Activated CD4-positive, alpha-beta T cell treated with anti-CD3 and anti-CD28 coated beads, Interleukin-2, amount 50 U/mL, for 16 hours (primary cell): Measurements from ENCODE around the gene RAB26.
"Not testable (repeated sequence)": the region's sequence is repeated elsewhere in the genome, so short reads cannot be mapped to it uniquely, and the experiment has no call there.

Experiments used
- DNase-seq: peaks from one replicate; pipeline ENCODE4 v3.0.0-alpha.2; 2020

The RAB26 gene

DNA sequence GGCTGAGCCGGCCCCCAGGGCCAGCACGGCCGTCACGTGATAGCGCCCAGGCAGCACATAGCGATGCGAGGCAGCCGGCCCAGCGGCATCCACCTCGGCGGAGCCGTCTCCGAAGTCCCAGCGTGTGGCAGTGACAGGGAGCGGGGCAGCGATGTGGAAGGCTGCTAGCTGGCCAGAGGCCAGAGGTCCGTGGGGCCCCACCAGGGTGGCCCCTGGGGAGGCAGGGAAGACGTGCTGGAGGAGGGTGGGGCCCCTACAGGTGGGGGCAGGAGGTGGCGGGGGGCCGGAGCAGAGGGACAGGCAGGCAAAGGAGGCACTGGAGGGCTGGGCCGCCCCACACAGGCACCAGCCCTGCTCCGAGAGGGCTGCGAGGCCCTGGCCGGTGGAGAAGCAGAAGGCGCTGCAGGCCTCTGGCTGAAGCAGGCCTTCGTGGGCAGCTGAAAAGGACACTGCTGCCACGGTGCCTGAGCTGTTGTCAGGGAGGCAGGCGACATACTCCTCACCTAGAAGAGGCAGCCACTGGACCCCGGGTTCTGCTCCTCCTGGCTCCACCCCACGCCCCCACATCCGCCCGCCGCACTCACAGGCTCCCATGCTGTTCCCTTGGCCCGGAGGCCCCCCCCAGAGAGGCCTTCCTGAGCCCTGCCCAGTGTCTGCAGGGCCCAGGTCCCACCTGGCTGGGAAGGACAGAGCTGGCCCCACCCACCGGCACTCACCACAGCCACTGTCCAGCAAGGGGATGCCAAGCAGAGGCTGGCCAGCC is 30.3 kb upstream of the RAB26 start:
- DNase-seq = not testable (repeated sequence)

- peak; percentile 26 for DNase-seq
Observed at GRCh38 chr16:2121325-2121724, 27.1 kb upstream of the RAB26 start.

- no peak for DNase-seq
Observed at GRCh38 chr16:2121853-2122252, 26.6 kb upstream of the RAB26 start.

- DNase-seq = no peak
Observed at GRCh38 chr16:2122429-2122828, 26.0 kb upstream of the RAB26 start.

- DNase-seq = not testable (repeated sequence)
Observed at GRCh38 chr16:2122934-2123683, 25.3 kb upstream of the RAB26 start.

- not testable (repeated sequence) for DNase-seq
Observed at GRCh38 chr16:2123706-2124376, 24.6 kb upstream of the RAB26 start.

DNA sequence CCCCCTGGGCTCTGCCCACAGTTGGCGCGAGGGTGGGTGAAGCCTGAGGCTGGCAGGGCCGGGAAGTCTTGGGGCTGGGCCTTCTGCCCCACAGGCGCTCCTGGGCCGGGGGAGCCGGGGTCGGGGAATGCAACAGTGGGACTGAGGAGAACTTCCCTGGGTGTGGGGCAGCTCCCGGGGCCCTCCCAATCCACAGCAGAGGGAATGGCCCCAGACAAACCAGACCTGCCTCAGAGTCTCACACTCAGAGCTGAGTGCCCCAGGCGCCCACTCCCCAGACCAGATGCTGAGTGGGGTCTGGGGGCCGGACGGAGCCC is 24.1 kb upstream of the RAB26 start:
- not testable (repeated sequence) for DNase-seq

- DNase-seq = not testable (repeated sequence)
Observed at GRCh38 chr16:2124694-2125444, 23.6 kb upstream of the RAB26 start.

GRCh38 chr16:2125609-2126008 is 22.8 kb upstream of the RAB26 start:
- not testable (repeated sequence) for DNase-seq

GRCh38 chr16:2126161-2126743 is 22.2 kb upstream of the RAB26 start:
- DNase-seq = not testable (repeated sequence)

GRCh38 chr16:2126928-2127556 is 21.4 kb upstream of the RAB26 start:
- not testable (repeated sequence) for DNase-seq

- peak; percentile 68 for DNase-seq
Observed at GRCh38 chr16:2127630-2128280, 20.7 kb upstream of the RAB26 start.

- DNase-seq = not testable (repeated sequence)
Observed at GRCh38 chr16:2129251-2129650, 19.2 kb upstream of the RAB26 start.

DNA sequence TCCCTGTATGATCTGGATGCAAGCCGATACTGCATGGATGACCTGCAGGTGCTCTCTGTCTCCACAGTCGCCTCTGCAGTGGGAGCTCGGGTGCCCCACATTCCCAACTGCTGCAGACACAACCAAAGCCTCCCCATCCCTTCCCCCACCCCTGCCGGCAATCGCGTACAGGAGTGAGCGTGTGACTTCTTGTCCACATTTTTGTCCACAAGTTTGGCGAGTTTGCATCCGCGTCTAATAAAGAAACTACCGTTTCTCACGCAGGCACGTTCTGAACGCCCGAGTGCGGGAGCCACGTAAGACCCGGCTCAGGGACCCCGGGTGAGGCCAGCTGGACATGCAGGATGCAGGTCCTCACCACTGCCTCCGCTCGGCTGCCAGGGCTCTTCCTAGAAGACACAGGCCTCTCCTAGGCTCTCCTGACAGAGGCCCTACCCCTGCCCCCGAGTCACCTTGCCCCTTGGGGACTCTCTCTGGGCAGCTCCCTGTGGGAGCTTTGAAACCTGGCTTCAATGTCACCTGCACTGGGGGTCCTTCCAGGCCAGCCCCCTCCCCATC is 18.5 kb upstream of the RAB26 start:
- not testable (repeated sequence) for DNase-seq

DNA sequence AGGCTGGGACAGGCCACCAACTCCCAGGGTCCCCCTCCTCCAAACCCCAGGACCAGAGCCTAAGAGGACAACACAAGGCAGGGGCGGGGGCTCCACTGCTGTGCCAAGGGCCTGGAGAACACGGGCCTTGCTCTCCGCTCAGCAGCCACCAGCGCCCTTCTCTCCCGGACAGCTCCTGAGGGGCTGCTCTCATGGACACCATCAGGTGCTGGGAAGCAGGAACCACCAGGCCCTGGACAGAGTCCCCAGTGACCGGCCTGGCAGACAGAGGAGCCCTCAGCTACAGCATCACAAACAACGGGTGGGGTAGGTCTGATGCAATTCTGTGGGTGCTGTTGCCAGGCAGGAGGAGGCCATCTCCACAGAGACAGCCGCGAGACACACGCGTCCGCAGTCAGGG is 14.6 kb upstream of the RAB26 start:
- not testable (repeated sequence) for DNase-seq

- DNase-seq = not testable (repeated sequence)
Observed at GRCh38 chr16:2135071-2135470, 13.4 kb upstream of the RAB26 start.

GRCh38 chr16:2135770-2136490 is 12.5 kb upstream of the RAB26 start, which contains the start of gene PKD1:
PKD1 (minus strand) TSS chr16:2135898; CDS start chr16:2135689, 209 bp downstream.
- peak; percentile 98 for DNase-seq

GRCh38 chr16:2142942-2143877 is 5.2 kb upstream of the RAB26 start:
- no peak for DNase-seq

DNA sequence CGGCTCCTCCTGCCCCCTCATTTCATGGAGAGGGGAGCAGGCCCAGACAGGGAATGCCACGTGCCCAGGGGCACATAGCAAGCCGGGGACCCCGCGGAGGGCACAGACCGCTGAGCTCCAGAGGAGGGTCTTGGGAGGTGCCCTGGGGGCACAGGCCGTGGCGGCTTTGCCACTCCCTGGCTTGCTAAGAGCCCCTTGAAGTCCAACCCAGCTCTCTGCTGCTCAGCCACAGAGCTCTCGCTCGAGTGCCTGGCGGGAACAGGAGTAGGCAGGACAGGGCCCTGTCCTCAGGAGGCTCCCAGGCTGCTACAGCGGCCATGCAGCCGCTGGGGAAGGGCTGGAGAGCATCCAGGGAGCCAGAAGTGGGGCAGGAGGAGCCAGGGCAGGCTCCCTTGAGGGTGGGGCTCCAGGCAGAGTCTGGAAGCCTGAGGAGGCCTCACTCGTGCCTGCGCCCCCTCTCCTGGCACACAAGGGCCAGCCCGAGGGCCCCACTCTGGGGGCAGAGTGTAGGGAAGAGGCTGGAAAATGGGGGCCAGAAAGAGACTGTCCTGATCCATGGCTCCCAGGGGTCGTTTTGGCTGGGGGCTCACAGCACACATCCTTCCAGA is 4.4 kb upstream of the RAB26 start:
- DNase-seq = no peak
